Raji (cell line): ENCODE results near the gene SWI5.
A peak's percentile ranks its signal among the peaks of the same experiment; 100 is the strongest.

Experiments used
- POLR2A ChIP-seq: IDR thresholded peaks from 2 replicates; pipeline ENCODE4 v1.6.1; 2011; ENCODE audit warnings: low read depth, low read length, control low read depth; ENCODE audit not compliant: insufficient read depth

The SWI5 gene

GRCh38 chr9:128276008-128276573 is at the start of gene SWI5:
SWI5 (plus strand) TSS chr9:128276276.
- peak; percentile 99 for TF ChIP-seq POLR2A

- no peak for TF ChIP-seq POLR2A
Measured at GRCh38 chr9:128226412-128226801, 49.7 kb upstream of the SWI5 start.

GRCh38 chr9:128231638-128232527 is 44.2 kb upstream of the SWI5 start:
- TF ChIP-seq POLR2A: no peak

- TF ChIP-seq POLR2A: no peak
Measured at GRCh38 chr9:128232528-128233428, 43.3 kb upstream of the SWI5 start.

- TF ChIP-seq POLR2A: no peak
Measured at GRCh38 chr9:128233817-128234406, 42.2 kb upstream of the SWI5 start.

- TF ChIP-seq POLR2A: no peak
Measured at GRCh38 chr9:128242124-128242523, 34.0 kb upstream of the SWI5 start.

- no peak for TF ChIP-seq POLR2A
Measured at GRCh38 chr9:128242828-128243214, 33.3 kb upstream of the SWI5 start.

- no peak for TF ChIP-seq POLR2A
Measured at GRCh38 chr9:128243215-128244018, 32.7 kb upstream of the SWI5 start.

GRCh38 chr9:128244091-128244836 is 31.8 kb upstream of the SWI5 start:
- TF ChIP-seq POLR2A: no peak

GRCh38 chr9:128244837-128245231 is 31.2 kb upstream of the SWI5 start:
- no peak for TF ChIP-seq POLR2A

- no peak for TF ChIP-seq POLR2A
Measured at GRCh38 chr9:128245421-128246151, 30.5 kb upstream of the SWI5 start.

- TF ChIP-seq POLR2A: no peak
Measured at GRCh38 chr9:128246471-128246870, 29.6 kb upstream of the SWI5 start.

GRCh38 chr9:128247226-128247803 is 28.8 kb upstream of the SWI5 start:
- no peak for TF ChIP-seq POLR2A
